H9 (cell line): ENCODE data around the gene SLC23A1. TPM values are rescaled to one million over a fixed set of nuclear protein-coding genes. Genes with fewer than 3 reads are reported as not detected.

Experiments
- DNase-seq: peaks from one replicate; pipeline ENCODE4 v3.0.0-alpha.2; 2017
- H2AFZ ChIP-seq: one replicate; pipeline ENCODE4 v1.6.1; 2013; ENCODE audit warnings: mild to moderate bottlenecking, low read length, control low read depth, moderate library complexity
- H2AK5ac ChIP-seq: 2 replicates; pipeline ENCODE4 v1.6.1; 2013; ENCODE audit warnings: low read length, control low read depth, mixed read lengths; ENCODE audit not compliant: insufficient read length
- H2BK120ac ChIP-seq: one replicate; pipeline ENCODE4 v1.6.1; 2013; ENCODE audit warnings: low read depth, mild to moderate bottlenecking, low read length, control low read depth, inconsistent platforms; ENCODE audit not compliant: poor library complexity, severe bottlenecking
- H2BK12ac ChIP-seq: 2 replicates; pipeline ENCODE4 v1.6.1; 2013; ENCODE audit warnings: low read length, control low read depth, mixed read lengths, low read depth; ENCODE audit not compliant: insufficient read length
- H2BK15ac ChIP-seq: 2 replicates; pipeline ENCODE4 v1.6.1; 2013; ENCODE audit warnings: low read depth, low read length, control low read depth
- H2BK20ac ChIP-seq: one replicate; pipeline ENCODE4 v1.6.1; 2013; ENCODE audit warnings: low read depth, mild to moderate bottlenecking, low read length, control low read depth, inconsistent platforms; ENCODE audit not compliant: poor library complexity, severe bottlenecking
- H2BK5ac ChIP-seq: 2 replicates; pipeline ENCODE4 v1.6.1; 2013; ENCODE audit warnings: low read length, control low read depth, mixed read lengths; ENCODE audit not compliant: insufficient read length
- H3K14ac ChIP-seq: 2 replicates; pipeline ENCODE4 v1.6.1; 2013; ENCODE audit warnings: low read length, control low read depth; ENCODE audit not compliant: insufficient read depth
- H3K18ac ChIP-seq: 2 replicates; pipeline ENCODE4 v1.6.1; 2013; ENCODE audit warnings: low read depth, mild to moderate bottlenecking, mixed read lengths, low read length, control low read depth; ENCODE audit not compliant: insufficient read length
- H3K23ac ChIP-seq: 2 replicates; pipeline ENCODE4 v1.6.1; 2013; ENCODE audit warnings: low read length, control low read depth, mixed read lengths, low read depth; ENCODE audit not compliant: insufficient read length
- H3K23me2 ChIP-seq: 2 replicates; pipeline ENCODE4 v1.6.1; 2013; ENCODE audit warnings: low read depth, mild to moderate bottlenecking, mixed read lengths, low read length, control low read depth; ENCODE audit not compliant: insufficient read length, poor library complexity, severe bottlenecking
- H3K27ac ChIP-seq: 2 replicates; pipeline ENCODE4 v1.5.1; 2013; ENCODE audit warnings: low read length, control low read depth, mixed read lengths, low read depth; ENCODE audit not compliant: insufficient read length
- H3K27me3 ChIP-seq: 2 replicates; pipeline ENCODE4 v1.6.1; 2013; ENCODE audit warnings: low read length, control low read depth, inconsistent platforms; ENCODE audit not compliant: insufficient read depth
- H3K4ac ChIP-seq: 2 replicates; pipeline ENCODE4 v1.6.1; 2013; ENCODE audit warnings: low read depth, mild to moderate bottlenecking, control low read depth, inconsistent platforms, low read length, moderate library complexity
- H3K4me1 ChIP-seq: 2 replicates; pipeline ENCODE4 v1.6.1; 2013; ENCODE audit warnings: low read length, control low read depth, inconsistent platforms; ENCODE audit not compliant: insufficient read depth
- H3K4me2 ChIP-seq: 2 replicates; pipeline ENCODE4 v1.6.1; 2013; ENCODE audit warnings: low read length, control low read depth, mixed read lengths; ENCODE audit not compliant: insufficient read length, insufficient read depth
- H3K56ac ChIP-seq: 2 replicates; pipeline ENCODE4 v1.6.1; 2013; ENCODE audit warnings: low read depth, mild to moderate bottlenecking, mixed read lengths, low read length, control low read depth; ENCODE audit not compliant: insufficient read length
- H3K79me1 ChIP-seq: 2 replicates; pipeline ENCODE4 v1.6.1; 2013; ENCODE audit warnings: low read depth, mild to moderate bottlenecking, moderate library complexity, low read length, control low read depth, inconsistent platforms; ENCODE audit not compliant: insufficient read depth, poor library complexity, severe bottlenecking
- H3K79me2 ChIP-seq: 2 replicates; pipeline ENCODE4 v1.6.1; 2013; ENCODE audit warnings: low read length, control low read depth, inconsistent platforms; ENCODE audit not compliant: insufficient read depth
- H3K9ac ChIP-seq: 2 replicates; pipeline ENCODE4 v1.6.1; 2013; ENCODE audit warnings: low read length, control low read depth, mixed read lengths; ENCODE audit not compliant: insufficient read length; ENCODE audit errors: extremely low read depth
- H3K9me3 ChIP-seq: one replicate; pipeline ENCODE4 v1.6.1; 2013; ENCODE audit warnings: low read depth, low read length, inconsistent platforms; ENCODE audit not compliant: control insufficient read depth
- H3T11ph ChIP-seq: one replicate; pipeline ENCODE4 v1.6.1; 2013; ENCODE audit warnings: mild to moderate bottlenecking, low read length, control low read depth, inconsistent platforms
- H4K20me1 ChIP-seq: one replicate; pipeline ENCODE4 v1.6.1; 2013; ENCODE audit not compliant: control insufficient read depth, insufficient read length, insufficient read depth
- H4K5ac ChIP-seq: 2 replicates; pipeline ENCODE4 v1.6.1; 2013; ENCODE audit warnings: low read depth, mild to moderate bottlenecking, mixed read lengths, low read length, control low read depth; ENCODE audit not compliant: insufficient read length
- H4K8ac ChIP-seq: replicated peaks from 2 replicates; pipeline ENCODE4 v1.6.1; 2013; ENCODE audit warnings: low read length, control low read depth, mixed read lengths, low read depth; ENCODE audit not compliant: insufficient read length
- H4K91ac ChIP-seq: 2 replicates; pipeline ENCODE4 v1.6.1; 2013; ENCODE audit warnings: low read depth, mild to moderate bottlenecking, moderate library complexity, mixed read lengths, low read length, control low read depth; ENCODE audit not compliant: insufficient read length
- H3K27ac Mint-ChIP-seq, 3 experiments: 2 replicates in 2 of 3; 3 replicates in 1 of 3; pipeline ENCODE4 v1.8.0; 2020 to 2021; ENCODE audit warnings: mixed read lengths in 3 of 3, mild to moderate bottlenecking in 1 of 3, moderate library complexity in 1 of 3
- H3K27me3 Mint-ChIP-seq: 2 replicates; pipeline ENCODE4 v1.8.0; 2021; ENCODE audit warnings: low read depth, mild to moderate bottlenecking, moderate library complexity, mixed read lengths
- H3K36me3 Mint-ChIP-seq, 3 experiments: 2 replicates in 2 of 3; 3 replicates in 1 of 3; pipeline ENCODE4 v1.8.0; 2020 to 2021; ENCODE audit warnings: low read depth in 3 of 3, mixed read lengths in 3 of 3; ENCODE audit not compliant: insufficient read depth in 1 of 3
- H3K4me1 Mint-ChIP-seq, 2 experiments: 2 replicates each; pipeline ENCODE4 v1.8.0; 2020; ENCODE audit warnings: mixed read lengths in 2 of 2
- H3K4me3 Mint-ChIP-seq, 2 experiments: 2 replicates in 1 of 2; 3 replicates in 1 of 2; pipeline ENCODE4 v1.8.0; 2020 to 2021; ENCODE audit warnings: mild to moderate bottlenecking in 2 of 2, mixed read lengths in 2 of 2, moderate library complexity in 1 of 2
- H3K9me3 Mint-ChIP-seq, 2 experiments: 2 replicates in 1 of 2; 3 replicates in 1 of 2; pipeline ENCODE4 v1.8.0; 2020; ENCODE audit warnings: mild to moderate bottlenecking in 2 of 2, mixed read lengths in 2 of 2, moderate library complexity in 1 of 2
- WGBS: extraction: QIAGEN DNeasy Blood & Tissue Kit; methylation state at CpG from one replicate; pipeline ENCODE4 v1.1.7; 2013; ENCODE audit warnings: missing lambda C conversion rate, low lambda C conversion rate, mixed read lengths; ENCODE audit not compliant: insufficient read length; ENCODE audit errors: extremely low coverage; 5-methylcytosine and 5-hydroxymethylcytosine counted together
- total RNA-seq: library from RNA; stranded (reverse); gene quantifications from 2 replicates; pipeline ENCODE4 v1.2.1, GENCODE V29; 2021
- TF ChIP-seq, protein P1 (sequence below): fragments of 200-600 bp; sonication (generic); conservative IDR thresholded peaks from 3 replicates; pipeline ENCODE4 v1.8.0; 2021; ENCODE audit warnings: antibody characterized with exemption, mild to moderate bottlenecking

The SLC23A1 gene
- total RNA-seq, 1 experiment from 2014 or later, result not detected

GRCh38 chr5:139368613-139369012 is 14.5 kb downstream of the SLC23A1 start:
- no peak overlapping the region for H4K8ac ChIP-seq
- H2BK12ac ChIP-seq, result no peak overlapping the region
- no peak overlapping the region for H2AFZ ChIP-seq
- no peak overlapping the region for H2BK15ac ChIP-seq
- H2AK5ac ChIP-seq, result no peak overlapping the region
- H3K18ac ChIP-seq, result no peak overlapping the region
- no peak overlapping the region for H3K56ac ChIP-seq
- H3K27ac ChIP-seq, result no peak overlapping the region
- no peak overlapping the region for H3K4me2 ChIP-seq
- H3K4me1 Mint-ChIP-seq, result no peaks in the 10 kb centered on the region
- no peak overlapping the region for H3K9ac ChIP-seq
- H2BK120ac ChIP-seq, result no peak overlapping the region
- H2BK20ac ChIP-seq, result no peak overlapping the region
- WGBS, result no CpG with 5 or more reads among the region's 2 CpGs
- H3K23me2 ChIP-seq, result no peaks in the 10 kb centered on the region
- H3T11ph ChIP-seq, result no peak overlapping the region
- DNase-seq, result no peak
- no peaks in the 10 kb centered on the region for H3K79me1 ChIP-seq
- no peak overlapping the region for H3K4me3 Mint-ChIP-seq
- H3K23ac ChIP-seq, result no peak overlapping the region
- TF ChIP-seq, protein P1, sequence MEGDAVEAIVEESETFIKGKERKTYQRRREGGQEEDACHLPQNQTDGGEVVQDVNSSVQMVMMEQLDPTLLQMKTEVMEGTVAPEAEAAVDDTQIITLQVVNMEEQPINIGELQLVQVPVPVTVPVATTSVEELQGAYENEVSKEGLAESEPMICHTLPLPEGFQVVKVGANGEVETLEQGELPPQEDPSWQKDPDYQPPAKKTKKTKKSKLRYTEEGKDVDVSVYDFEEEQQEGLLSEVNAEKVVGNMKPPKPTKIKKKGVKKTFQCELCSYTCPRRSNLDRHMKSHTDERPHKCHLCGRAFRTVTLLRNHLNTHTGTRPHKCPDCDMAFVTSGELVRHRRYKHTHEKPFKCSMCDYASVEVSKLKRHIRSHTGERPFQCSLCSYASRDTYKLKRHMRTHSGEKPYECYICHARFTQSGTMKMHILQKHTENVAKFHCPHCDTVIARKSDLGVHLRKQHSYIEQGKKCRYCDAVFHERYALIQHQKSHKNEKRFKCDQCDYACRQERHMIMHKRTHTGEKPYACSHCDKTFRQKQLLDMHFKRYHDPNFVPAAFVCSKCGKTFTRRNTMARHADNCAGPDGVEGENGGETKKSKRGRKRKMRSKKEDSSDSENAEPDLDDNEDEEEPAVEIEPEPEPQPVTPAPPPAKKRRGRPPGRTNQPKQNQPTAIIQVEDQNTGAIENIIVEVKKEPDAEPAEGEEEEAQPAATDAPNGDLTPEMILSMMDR, result peak; percentile 27; the same call in 1 of the 3 replicates
- no peak overlapping the region for H2BK5ac ChIP-seq
- H3K79me2 ChIP-seq, result no peaks in the 10 kb centered on the region
- no peaks in the 10 kb centered on the region for H3K27me3 Mint-ChIP-seq
- H4K91ac ChIP-seq, result no peak overlapping the region
- H3K9me3 ChIP-seq, result no peaks in the 10 kb centered on the region
- H4K20me1 ChIP-seq, result no peaks in the 10 kb centered on the region
- peak overlapping the region in 1 of 3 experiments; percentile 64; a peak in 2 of 7 replicates for H3K27ac Mint-ChIP-seq
- H3K27me3 ChIP-seq, result no peaks in the 10 kb centered on the region
- H3K36me3 Mint-ChIP-seq, result peaks cover 34 to 77% (median 56%) of the 10 kb centered on the region in 3 experiments; a peak in 6 of 7 replicates
- H3K4ac ChIP-seq, result no peak overlapping the region
- no peaks in the 10 kb centered on the region for H3K9me3 Mint-ChIP-seq
- H3K14ac ChIP-seq, result no peak overlapping the region
- no peaks in the 10 kb centered on the region for H3K4me1 ChIP-seq
- no peak overlapping the region for H4K5ac ChIP-seq
